HG03108 (cell line): ENCODE measurements around the gene CXCL14.

Experiments
- ATAC-seq: cut with Tn5 transposase; IDR thresholded peaks from one replicate; pipeline ENCODE4 v1.9.1; 2021; ENCODE audit warnings: moderate library complexity; ENCODE audit not compliant: unreplicated experiment

Gene CXCL14

DNA sequence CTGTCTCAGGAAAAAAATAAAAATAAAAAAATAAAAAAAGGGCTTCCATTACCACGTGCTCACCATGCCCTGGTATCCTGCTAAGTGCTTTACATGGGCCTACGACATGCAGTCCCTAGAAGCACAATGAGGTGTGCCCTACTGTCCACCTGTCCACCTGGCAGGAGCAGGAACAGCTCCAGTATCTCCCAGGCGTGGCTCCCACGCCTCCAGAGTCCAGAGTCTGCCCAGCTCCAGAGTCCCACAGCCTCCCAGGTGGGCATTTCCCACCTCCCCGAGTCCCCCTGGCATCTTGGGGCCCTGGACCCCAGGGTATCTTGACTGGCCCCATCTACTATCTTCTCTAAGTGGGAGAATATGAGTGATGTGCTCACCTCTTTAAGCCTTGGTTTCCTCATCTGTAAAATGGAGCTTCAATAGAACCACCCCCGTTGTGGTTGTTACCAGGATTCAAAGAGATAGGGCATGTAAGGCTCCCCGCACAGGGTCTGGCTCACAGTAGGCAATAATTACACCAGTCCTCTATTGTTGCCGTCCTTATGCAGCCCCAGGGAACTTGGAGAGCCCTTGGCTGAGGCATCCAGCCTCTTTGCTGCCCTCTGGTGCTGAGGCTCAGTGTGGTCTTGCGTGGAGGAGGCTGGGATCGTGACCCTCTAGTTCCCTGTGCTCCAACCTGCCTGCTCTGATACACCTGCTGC, 8.9 kb downstream of the CXCL14 start:
- no peak for ATAC-seq

DNA sequence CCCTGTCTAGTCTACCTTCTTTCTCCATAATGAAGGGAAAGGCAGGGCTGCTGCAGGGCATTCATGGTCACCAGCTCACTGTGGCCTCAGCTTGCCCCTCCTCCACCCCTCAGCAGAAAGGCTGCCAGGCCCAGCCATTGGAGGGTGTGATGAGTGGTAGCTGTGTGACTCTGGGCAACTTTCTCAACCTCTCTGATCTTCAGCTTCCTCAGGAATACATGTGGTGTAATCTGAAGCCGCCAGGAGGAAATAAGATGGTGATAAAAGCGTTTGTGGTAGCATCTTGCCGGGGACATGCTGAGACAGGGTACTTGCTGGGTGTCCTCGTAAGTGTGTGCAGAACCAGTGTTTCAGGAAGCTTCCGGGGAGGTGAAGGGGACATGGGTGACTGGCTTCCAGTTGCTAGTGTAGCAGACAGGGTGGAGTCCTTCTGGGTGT, 9.8 kb downstream of the CXCL14 start:
- ATAC-seq = no peak

DNA sequence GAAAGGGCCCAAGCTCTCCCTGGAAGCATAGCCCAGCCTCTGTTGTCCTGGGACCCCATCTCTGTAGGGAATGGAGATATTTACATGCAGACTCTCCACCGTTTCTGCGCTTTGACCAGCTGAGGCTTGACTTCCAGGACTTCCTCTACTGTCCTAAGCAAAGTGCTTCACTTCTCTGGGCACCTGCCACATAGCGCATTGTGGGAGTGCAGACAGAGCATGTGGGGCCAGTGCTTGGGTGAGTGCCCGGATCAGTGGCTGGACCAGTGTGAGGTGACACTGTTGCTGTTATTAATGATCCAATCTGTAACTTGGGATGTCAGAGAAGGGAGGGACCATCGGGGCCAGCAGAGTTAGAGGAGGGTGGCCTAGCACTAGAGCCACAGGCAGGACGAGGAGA, 10.5 kb downstream of the CXCL14 start:
- no peak for ATAC-seq

DNA sequence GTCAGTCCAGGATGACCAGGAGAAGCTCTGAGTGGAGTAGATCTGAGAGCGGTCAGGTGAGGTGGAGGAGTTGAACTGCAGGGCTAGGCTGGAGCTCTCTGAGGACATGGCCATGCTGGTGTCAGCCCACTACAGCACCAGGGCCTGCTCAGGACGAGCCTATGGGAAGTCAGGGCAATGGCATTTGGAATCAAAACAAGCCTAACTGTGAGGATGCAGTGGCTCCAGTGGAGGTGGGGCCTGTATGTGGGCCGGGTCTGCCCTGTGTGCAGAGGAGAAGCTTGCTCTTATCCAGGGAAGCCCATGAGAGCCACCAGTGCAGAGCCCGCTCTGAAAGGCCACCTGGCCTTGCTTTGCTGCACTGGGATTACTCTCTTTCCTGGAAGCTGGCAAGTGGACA, 11.1 kb downstream of the CXCL14 start:
- ATAC-seq = no peak

DNA sequence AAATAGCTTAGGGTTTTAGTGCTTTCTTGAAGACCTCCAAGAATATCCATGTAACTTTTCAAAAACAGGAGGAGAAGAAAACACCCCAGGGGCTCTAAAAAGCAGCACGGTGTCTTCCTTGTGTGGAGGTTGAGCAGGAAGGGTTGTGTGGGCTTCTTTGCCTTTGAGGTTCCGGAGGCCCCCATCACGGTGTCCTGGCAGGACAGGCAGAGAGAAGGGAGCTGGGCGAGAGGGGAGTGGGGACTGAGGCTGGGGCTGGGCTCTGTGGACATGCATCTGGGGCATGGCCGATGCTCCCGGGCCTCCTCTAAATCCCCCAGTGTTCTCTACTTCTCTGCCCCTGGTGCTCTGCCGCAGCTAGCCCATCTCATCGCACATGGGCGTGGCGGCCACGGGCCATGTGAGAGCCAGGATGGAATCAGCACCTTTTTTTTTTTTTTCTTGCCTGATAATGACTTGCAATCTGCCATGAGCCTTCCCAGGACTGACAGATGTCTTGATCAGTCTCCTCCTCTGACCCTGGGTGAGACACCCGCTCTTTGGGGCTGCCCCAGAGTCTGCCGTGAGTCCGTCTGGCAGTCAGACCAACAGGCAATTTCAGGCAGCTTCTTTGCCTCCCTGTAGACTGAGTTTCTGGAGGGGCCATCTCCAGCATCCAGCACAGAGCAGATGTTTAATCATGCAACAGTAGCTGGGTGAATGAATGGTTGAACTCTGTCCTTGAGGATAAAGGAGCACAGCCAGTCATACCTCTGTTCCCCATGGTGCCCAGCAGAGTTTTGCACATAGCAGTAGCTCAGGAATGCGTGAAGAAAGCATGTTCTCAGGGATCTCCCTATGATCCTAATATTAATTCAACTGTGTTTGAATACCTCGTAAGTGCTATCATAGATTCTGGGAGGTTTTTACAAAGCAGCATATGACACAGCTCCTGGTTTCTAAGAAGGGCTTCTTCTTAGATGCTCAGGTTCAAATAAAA, 12.1 kb downstream of the CXCL14 start:
- no peak for ATAC-seq

DNA sequence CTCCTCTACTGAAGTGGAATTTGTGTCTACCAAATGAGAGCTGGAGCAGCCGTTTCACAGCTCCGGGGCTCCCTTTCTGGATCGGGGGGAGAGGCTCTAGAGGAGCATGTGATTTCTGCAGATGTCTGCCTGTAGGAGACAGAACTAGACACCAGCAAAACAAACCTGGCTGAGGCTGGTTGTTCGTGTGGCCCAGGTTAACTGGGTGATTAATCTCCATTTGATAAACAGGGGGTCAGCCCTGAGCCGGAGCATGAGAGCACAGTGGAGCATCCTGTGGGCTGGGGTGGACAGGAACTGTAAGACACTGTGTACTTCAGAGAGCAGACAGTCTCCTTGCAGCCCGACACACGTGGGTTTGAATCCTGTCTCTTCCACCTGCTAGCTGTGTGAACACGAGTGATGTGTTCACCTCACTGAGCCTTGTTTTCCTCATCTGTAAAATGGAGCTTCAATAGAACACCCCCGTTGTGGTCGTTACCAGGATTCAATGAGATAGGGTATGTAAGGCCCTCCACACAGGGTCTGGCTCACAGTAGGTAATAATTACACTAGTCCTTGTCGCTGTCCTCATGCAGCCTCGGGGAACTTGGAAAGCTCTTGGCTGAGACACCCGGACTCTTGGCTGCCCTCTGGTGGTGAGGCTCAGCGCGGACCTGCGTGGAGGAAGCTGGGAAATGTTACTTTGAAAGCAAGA, 12.9 kb downstream of the CXCL14 start:
- no peak for ATAC-seq

DNA sequence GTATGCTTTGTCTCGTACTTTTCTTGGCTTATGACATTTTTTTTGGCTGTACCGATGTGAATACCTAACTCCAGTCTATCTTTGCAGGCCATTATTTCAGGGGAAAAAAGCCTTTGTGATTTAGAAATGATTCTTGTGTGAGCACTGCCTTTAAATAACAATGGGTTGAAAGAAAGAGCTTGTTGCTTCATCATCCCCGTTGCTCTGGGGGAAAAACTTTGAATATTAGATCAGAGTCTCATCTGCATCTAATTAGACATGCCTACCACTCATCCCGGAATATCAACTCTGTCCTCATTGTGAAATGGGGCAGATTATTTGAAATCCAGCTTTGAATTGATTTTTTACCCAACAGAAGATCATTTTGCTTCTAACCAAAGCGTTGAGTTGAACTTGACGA, 13.5 kb downstream of the CXCL14 start:
- ATAC-seq = no peak

DNA sequence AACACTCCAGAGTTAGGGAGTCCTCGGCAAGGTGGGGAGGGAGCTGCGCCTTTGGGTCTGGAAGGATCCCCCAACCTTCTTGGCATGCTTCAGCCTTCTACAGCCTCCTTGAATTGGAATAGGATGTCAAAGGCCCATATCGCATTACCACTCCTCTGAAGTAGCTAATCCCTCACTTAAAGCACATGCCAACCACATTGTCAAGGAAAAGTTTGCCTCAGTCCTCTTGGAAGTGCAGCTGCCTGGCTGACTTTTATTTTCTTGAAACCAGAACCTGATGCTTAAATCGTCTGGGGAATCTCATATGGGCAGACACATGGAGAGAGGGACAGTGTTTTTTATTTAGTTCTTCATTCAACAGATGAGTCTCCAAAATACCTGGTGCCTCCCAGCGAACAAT, 14.5 kb downstream of the CXCL14 start:
- no peak for ATAC-seq

DNA sequence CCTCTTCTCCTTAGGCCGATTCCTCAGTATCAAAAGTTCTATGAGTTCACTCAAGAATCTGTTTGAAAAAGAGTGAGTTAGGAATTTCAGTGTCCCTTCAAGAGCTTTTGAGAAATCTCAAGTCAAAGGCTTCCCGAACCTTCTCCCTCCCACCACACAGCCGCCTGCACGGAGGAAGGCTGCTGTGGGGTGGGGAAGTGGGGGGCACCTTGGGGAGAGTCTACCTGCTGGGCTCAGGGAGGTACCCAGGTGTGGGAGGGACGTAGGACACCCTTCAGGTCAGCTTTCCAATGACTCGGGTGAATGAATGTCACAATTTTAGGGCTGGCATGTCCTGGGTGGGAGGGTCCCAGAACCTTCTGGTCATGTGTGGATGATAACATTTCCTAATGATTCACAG, 17.5 kb downstream of the CXCL14 start:
- ATAC-seq = no peak

DNA sequence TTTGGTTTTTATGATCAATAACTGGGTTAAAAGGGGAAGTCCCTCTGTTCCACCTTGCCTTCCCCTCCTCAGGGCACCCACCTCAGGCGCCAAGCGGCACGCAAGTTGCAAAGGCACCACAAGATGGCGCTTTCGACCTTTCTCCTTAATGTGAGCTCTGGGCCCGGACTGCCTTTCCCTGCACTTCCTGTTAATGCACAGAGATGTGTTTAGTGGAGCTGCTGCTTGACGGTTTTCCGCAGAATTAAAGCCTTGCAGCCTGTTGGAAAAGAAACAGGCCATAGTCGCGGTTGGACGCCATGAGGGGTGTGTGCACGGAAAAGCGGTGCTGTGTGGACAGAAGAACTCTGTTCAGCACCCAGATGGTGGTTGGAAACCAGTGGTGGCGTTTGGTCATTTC, 17.9 kb downstream of the CXCL14 start:
- no peak for ATAC-seq

DNA sequence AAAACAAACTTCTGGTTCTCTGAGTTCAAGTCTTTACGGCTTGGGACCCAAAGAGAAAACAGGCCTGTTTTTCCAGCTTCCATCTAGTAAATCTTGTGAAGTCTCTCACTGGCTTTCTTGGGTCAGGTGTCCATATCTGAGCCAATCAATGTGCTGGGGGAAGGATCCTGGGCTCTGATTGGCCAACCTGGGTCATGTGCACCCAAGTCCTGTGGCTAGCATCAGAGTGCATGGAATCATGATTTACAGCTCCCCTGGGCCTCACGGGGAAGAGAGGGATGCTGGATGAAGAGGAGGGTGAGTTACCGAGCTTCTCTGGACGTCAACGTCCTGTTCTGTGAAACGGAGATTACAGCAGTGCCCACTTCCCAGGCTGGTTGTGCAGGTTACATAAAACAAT, 19.4 kb downstream of the CXCL14 start:
- ATAC-seq = no peak

DNA sequence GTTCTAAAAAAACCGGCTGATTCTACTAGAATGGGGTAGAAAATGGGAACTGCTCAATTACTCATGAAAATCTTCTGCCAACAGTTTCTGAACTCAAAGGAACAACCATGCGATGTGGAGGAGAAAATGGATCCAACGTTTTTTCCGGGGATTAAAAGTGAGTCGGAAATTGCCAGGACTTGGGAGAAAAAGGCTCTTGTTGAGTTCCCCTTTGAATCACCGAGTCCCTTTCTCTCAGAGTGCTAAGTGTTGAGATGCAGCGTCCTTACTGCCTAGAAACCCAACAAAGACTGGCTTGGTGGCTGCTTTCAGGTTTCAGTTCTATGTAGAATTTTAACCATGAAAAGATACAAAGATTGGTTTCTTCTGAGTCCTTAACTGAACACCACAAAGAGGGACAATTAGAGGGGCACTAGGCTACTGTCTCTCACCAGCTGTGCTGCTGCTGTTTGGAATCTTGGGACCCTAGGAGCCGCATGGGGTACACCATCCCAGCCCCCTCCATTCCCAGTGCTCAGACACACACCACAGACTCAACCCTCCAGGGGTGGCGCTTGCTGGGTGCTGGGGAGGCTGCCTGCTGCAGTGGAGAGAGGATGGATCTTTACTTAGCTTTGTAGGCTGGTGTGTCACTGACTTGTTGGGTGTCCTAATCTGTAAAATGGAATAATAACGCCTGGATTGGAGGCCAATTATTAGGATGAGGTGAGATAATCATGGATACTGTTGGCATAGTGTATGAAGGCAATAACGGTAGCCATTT, 21.5 kb downstream of the CXCL14 start:
- ATAC-seq = no peak

DNA sequence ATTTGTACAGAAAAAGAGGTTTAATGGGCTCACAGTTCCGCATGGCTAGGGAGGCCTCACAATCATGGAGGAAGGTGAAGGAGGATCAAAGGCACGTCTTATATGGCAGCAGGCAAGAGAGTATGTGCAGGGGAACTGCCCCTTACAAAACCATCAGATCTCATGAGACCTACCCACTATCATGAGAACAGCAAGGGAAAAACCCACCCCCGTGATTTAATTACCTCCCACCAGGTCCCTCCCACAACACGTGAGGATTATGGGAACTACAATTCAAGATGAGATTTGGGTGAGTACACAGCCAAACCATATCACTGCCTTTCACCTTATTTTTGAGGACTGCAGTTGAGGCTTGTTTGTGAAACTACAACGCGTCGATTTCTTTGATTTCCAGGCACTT, 22.2 kb downstream of the CXCL14 start:
- ATAC-seq = no peak

DNA sequence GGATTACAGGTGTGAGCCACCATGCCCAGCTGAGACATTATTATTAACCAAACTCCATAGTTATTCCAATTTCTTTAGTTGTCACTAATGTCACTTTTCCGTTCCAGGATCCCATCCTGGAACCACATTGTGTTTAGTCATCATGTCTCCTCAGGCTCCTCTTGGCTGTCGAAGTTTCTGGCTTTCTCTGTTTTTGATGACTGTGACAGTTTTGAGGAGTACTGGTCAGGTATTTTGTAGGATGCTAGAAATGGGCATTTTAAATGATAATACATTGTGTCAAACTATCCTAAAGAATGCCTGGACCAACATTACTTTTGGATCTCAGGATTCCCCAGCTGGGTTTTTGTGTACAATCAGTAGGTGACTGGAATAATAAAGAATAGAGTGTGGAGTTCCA, 23.3 kb downstream of the CXCL14 start:
- no peak for ATAC-seq

DNA sequence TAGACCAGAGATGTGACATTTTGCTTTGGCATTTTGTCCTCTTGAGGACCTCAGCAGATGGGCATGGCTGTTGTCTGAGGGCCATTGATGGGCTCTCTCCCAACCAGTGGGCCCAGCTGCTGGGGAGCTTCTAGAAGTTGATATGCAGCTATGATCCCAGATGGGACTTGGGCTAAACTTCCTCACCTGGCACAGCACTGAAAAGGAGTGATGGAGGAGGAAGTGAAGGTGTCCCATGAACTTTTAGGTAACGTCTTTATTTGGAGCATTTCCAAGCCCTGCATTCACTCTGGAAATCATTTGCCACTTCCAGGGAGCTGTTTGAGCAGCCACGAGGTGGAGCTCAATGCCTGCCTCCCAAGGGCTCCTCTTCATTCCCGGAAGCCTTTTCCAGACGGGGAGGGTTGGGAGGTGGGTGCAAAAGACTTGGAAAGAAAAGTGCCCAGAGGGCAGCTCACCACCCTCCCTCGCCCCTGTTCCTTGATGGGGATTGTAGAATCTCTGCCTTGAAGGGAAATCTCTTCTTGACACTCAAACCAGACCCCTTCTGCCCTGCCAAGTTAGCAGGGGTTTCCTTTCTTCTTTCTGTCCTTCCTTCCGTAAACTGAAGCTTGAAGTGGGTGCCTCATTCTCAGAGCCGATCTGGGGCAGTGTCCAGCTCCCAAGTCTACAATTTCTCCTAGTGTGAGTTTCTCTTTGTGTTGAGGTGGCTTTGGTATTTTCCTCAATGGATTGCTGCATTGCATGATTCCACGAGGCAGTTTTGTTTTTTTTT, 24.9 kb downstream of the CXCL14 start:
- no peak for ATAC-seq

DNA sequence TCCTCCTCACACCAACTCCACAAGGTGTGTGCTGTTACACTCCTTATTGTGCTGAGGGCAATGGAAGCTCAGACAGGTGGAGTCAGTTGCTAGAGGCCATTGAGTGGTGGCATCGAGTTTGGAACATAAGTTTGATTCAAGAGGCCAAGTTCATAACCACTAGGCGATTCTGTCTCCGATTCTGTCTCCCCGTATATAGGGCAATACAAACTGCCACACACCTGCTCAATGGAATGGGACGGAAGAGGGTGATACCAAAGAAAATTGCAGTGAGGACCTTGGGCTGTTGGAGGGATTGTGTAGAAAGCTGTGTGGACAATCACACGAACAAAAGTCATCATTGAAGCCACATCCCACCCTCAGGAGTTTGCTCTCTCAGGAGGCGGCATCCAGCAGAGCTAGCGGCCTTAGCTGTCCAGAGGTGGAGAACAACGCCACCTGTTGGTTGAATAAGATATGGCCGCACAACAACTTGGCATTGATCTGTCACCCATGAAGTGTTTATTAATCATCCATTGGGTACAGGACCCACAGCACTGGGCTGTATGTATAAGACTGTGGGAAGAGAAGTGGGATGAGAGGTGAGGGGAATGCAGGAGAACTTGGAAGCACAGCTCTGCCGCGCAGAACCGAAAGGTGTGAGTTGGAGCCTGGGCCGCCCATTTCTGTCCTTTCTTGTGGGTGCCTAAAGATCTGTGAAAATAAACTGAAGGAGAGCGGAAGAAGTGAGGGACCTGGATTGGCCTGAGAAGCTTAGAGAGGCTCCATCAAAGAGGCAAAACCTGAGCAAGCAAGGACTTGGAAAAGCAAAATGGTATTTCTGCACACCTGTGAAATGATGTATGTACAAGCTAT, 27.0 kb downstream of the CXCL14 start:
- ATAC-seq = no peak

DNA sequence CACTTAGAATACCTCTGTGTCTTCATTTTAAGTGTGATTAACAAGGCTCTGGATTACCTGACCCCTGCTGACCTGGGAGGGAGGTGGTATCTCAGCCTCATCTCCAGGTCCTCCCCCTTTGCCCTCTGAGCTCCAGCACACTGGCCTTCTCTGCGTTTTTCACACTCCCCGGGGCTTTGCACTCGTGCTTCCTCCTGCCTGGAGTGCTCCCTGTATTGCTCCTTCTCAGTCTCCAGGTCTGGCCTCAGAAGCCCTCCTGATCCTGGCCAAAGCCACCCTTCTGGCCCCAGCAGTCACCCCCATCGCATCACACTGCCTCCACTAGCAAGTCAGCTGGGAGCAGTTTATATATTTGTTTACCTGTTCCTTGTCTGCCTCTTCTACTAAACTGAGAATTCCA, 29.4 kb downstream of the CXCL14 start:
- ATAC-seq = no peak

DNA sequence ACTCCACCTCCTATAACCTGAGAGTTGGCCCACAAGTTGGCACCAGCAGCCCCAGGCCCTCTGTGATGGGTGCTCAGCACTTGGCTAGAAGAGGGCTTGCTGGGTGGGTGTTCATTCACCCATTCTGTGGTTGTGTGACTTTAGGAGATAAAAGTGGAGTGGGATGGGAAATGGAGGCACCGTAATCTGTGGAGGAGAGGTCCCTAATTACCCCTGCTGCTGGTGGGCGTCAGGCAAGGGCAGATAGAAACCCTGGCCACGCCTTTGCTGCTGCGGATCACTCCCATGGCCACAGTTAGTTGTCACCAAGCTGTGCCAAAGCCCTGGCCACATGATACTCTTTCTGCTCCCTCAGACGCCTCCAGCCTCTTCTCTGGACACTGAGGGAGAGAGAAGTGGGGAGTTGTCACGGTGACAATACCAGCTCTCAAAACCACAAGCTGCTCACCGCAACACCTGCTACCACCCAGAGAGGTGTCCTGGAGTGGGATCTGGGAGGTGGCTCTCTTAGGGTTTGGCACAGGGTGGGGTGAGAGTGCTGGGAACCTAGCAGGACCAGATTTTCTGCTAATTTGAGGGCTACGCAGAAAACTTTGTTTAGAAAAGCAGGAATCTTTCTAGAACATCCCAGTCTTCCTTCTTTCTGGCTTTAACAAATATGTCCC, 31.1 kb downstream of the CXCL14 start:
- no peak for ATAC-seq

DNA sequence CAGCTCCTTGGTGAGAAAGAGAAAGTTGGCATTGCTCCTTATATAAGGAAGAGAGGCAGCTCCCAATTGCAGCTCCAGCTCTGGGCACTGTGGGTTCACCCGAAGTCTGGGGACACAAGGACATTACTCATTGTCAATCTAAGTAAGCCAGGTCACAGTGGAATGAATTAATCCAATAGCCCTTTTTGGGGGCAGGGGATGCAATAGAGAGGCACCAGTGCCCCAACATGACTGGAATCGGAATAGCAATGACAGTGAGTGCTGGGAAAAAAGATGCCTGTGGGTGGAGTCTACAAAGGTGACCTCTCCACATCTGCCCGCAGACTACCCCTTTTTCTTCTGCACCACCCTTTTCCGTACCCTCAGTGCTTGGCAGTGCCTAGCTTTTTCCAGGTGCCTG, 31.9 kb downstream of the CXCL14 start:
- no peak for ATAC-seq
